HepG2 (cell line): ENCODE data around the gene ANKRD65.

Experiments
- CTCF ChIP-seq: sonication (generic); formaldehyde crosslinking; IDR thresholded peaks from 2 replicates; pipeline ENCODE4 v1.5.0; 2020; ENCODE audit warnings: mild to moderate bottlenecking, missing genetic modification reagents, moderate library complexity
- MAFG ChIP-seq: sonication (generic); formaldehyde crosslinking; IDR thresholded peaks from 2 replicates; pipeline ENCODE4 v1.5.1; 2020; ENCODE audit warnings: mild to moderate bottlenecking, missing genetic modification reagents
- MLLT10 ChIP-seq: sonication (generic); formaldehyde crosslinking; IDR thresholded peaks from 2 replicates; pipeline ENCODE4 v1.4.0; 2020; ENCODE audit warnings: missing genetic modification reagents
- RBAK ChIP-seq: sonication (generic); formaldehyde crosslinking; IDR thresholded peaks from 2 replicates; pipeline ENCODE4 v1.5.1; 2020; ENCODE audit warnings: mild to moderate bottlenecking, missing genetic modification reagents
- SMYD3 ChIP-seq: sonication (generic); formaldehyde crosslinking; IDR thresholded peaks from 2 replicates; pipeline ENCODE4 v1.8.1; 2023; ENCODE audit warnings: mild to moderate bottlenecking, missing genetic modification reagents
- YEATS4 ChIP-seq: sonication (generic); formaldehyde crosslinking; IDR thresholded peaks from 2 replicates; pipeline ENCODE4 v1.4.0; 2020; ENCODE audit warnings: missing genetic modification reagents, borderline replicate concordance
- ZBTB21 ChIP-seq: sonication (generic); formaldehyde crosslinking; IDR thresholded peaks from 2 replicates; pipeline ENCODE4 v1.4.0; 2020; ENCODE audit warnings: missing genetic modification reagents
- ZC3H13 ChIP-seq: sonication (generic); formaldehyde crosslinking; IDR thresholded peaks from 2 replicates; pipeline ENCODE4 v1.8.1; 2023; ENCODE audit warnings: mild to moderate bottlenecking, missing genetic modification reagents, moderate library complexity
- TF ChIP-seq, protein P1 (sequence below): IDR thresholded peaks from 2 replicates; pipeline ENCODE4 v1.6.1; 2016; ENCODE audit warnings: low read depth
- TF ChIP-seq, protein P2 (sequence below): IDR thresholded peaks from 2 replicates; pipeline ENCODE4 v1.6.1; 2016; ENCODE audit warnings: missing biosample characterization, missing genetic modification reagents, low read depth

GRCh38 chr1:1398677-1399186 is 22.3 kb downstream of the ANKRD65 start:
- TF ChIP-seq MAFG (CRISPR knock-in tag) (no peak), CTCF (no peak), YEATS4 (CRISPR knock-in tag) (no peak), SMYD3 (CRISPR knock-in tag) (no peak), ZC3H13 (CRISPR knock-in tag) (no peak), ZBTB21 (CRISPR knock-in tag) (no peak), RBAK (CRISPR knock-in tag) (no peak), MLLT10 (no peak)
- TF ChIP-seq, protein P1, sequence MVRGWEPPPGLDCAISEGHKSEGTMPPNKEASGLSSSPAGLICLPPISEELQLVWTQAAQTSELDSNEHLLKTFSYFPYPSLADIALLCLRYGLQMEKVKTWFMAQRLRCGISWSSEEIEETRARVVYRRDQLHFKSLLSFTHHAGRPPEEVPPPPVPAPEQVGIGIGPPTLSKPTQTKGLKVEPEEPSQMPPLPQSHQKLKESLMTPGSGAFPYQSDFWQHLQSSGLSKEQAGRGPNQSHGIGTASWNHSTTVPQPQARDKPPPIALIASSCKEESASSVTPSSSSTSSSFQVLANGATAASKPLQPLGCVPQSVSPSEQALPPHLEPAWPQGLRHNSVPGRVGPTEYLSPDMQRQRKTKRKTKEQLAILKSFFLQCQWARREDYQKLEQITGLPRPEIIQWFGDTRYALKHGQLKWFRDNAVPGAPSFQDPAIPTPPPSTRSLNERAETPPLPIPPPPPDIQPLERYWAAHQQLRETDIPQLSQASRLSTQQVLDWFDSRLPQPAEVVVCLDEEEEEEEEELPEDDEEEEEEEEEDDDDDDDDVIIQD (CRISPR knock-in tag), result no peak
- TF ChIP-seq, protein P2, sequence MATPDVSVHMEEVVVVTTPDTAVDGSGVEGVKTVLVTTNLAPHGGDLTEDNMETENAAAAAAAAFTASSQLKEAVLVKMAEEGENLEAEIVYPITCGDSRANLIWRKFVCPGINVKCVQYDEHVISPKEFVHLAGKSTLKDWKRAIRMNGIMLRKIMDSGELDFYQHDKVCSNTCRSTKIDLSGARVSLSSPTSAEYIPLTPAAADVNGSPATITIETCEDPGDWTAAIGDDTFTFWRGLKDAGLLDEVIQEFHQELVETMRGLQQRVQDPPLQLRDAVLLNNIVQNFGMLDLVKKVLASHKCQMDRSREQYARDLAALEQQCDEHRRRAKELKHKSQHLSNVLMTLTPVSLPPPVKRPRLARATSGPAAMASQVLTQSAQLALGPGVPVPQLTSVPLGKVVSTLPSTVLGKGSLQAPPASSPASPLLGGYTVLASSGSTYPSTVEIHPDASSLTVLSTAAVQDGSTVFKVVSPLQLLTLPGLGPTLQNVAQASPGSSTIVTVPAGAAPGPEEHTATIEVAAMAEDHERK (CRISPR knock-in tag), result no peak
